C4-2B (cell line): ENCODE results near the gene HTD2.

Source experiments
- ZFX ChIP-seq: fragments of 450-650 bp; IDR thresholded peaks from 2 replicates; pipeline ENCODE4 v1.6.1; 2017
- TF ChIP-seq, protein P1 (sequence below): fragments of 450-650 bp; conservative IDR thresholded peaks from 2 replicates; pipeline ENCODE4 v1.5.1; 2017; ENCODE audit warnings: mild to moderate bottlenecking

DNA sequence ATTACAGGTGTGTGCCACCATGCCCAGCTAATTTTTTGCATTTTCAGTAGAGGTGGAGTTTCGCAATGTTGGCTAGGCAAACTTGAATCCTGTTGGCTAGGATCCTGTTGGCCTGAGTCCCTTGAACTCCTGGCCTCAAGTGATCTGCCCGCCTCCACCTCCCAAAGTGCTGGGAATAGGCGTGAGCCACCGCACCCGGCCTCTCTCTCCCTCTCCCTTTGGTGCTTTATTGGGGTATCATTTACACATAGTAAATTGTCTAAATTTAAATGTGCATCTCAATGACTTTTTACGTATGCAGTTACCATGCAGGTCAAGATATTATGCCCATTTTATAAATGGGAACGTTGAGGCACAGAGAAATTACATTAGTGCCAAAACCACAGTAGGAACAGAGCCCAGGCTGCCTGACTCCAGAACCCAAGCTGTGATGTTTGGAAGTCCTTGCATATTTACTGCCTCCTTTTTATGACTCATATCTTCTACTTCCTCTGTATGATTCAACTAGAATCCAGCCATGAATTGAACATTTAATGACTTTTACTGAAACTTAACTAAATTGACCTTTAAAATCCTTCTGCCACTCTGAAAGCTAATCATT, 34.3 kb upstream of the HTD2 start:
- TF ChIP-seq, protein P1, sequence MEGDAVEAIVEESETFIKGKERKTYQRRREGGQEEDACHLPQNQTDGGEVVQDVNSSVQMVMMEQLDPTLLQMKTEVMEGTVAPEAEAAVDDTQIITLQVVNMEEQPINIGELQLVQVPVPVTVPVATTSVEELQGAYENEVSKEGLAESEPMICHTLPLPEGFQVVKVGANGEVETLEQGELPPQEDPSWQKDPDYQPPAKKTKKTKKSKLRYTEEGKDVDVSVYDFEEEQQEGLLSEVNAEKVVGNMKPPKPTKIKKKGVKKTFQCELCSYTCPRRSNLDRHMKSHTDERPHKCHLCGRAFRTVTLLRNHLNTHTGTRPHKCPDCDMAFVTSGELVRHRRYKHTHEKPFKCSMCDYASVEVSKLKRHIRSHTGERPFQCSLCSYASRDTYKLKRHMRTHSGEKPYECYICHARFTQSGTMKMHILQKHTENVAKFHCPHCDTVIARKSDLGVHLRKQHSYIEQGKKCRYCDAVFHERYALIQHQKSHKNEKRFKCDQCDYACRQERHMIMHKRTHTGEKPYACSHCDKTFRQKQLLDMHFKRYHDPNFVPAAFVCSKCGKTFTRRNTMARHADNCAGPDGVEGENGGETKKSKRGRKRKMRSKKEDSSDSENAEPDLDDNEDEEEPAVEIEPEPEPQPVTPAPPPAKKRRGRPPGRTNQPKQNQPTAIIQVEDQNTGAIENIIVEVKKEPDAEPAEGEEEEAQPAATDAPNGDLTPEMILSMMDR, result no peak
- TF ChIP-seq ZFX, result no peak
